HCT116 (cell line): ENCODE results near the gene ESRRB. TPM values are rescaled to one million over a fixed set of nuclear protein-coding genes. Genes with fewer than 3 reads are reported as not detected.

Source experiments
- ATAC-seq: fragments of 200-7000 bp; cut with Tn5 transposase; 2 replicates; pipeline ENCODE4 v1.9.1; 2020; ENCODE audit warnings: mild to moderate bottlenecking, moderate library complexity
- BruUV-seq: library from RNA; stranded (reverse); fragments of 400-500 nt; replicated peaks from 2 replicates; lab custom pipeline; 2021; lab: Mats Ljungman, UMichigan
- CTCF ChIA-PET: fragments of 300-600 bp; sonication (Branson Sonifier 250); formaldehyde crosslinking; loops from one replicate; lab custom pipeline; 2021; ENCODE audit warnings: antibody characterized with exemption; lab: Charles Lee
- POLR2A ChIA-PET: fragments of 300-600, 350-600 bp; sonication (Branson Sonifier 250); formaldehyde crosslinking; loops from one replicate; lab custom pipeline; 2021; ENCODE audit warnings: antibody characterized with exemption; lab: Charles Lee
- RAD21 ChIA-PET, 2 experiments: fragments of 300-600 bp; sonication (Branson Sonifier 250); formaldehyde crosslinking; loops; one replicate each; lab custom pipeline; 2023; ENCODE audit warnings: low total read pairs in 2 of 2; ENCODE audit not compliant: uncharacterized antibody in 2 of 2, unreplicated experiment in 2 of 2, low non-redundant PET in 1 of 2; lab: Charles Lee
- DNase-seq: peaks from one replicate; pipeline ENCODE4 v3.0.0-alpha.2; 2010; ENCODE audit warnings: low read depth, low spot score
- H2AFZ ChIP-seq: fragments of 200-600 bp; shearing (Covaris generic), sonication (generic); 2 replicates; pipeline ENCODE4 v1.6.1; 2017; ENCODE audit warnings: low read depth, mixed run types, mixed read lengths, antibody characterized with exemption, low read length; ENCODE audit not compliant: poor library complexity, severe bottlenecking
- H3K27ac ChIP-seq: 2 replicates; pipeline ENCODE4 v1.5.1; 2012; ENCODE audit warnings: low read depth, low read length
- H3K27me3 ChIP-seq: fragments of 200-600 bp; sonication (generic); 2 replicates; pipeline ENCODE4 v1.6.1; 2016; ENCODE audit warnings: mixed run types, low read length, mixed read lengths; ENCODE audit not compliant: insufficient read depth
- H3K36me3 ChIP-seq, 2 experiments: fragments of 200-500 bp in 1 of 2; fragments of 200-600 bp in 1 of 2; sonication (Bioruptor generic) in 1 of 2; sonication (generic) in 1 of 2; 2 replicates each; pipeline versions ENCODE4 v1.5.1 to v1.6.1; 2014 to 2016; ENCODE audit warnings: low read length in 2 of 2, inconsistent platforms in 1 of 2, mixed read lengths in 1 of 2, mixed run types in 1 of 2; ENCODE audit not compliant: insufficient read depth in 2 of 2, control insufficient read depth in 1 of 2
- H3K4me1 ChIP-seq, 2 experiments: fragments of 200-600 bp in 1 of 2; sonication (generic) in 1 of 2; 2 replicates each; pipeline versions ENCODE4 v1.5.1 to v1.6.1; 2012 to 2017; ENCODE audit warnings: low read length in 2 of 2, inconsistent platforms in 1 of 2, mild to moderate bottlenecking in 1 of 2, mixed read lengths in 1 of 2, mixed run types in 1 of 2, moderate library complexity in 1 of 2; ENCODE audit not compliant: insufficient read depth in 2 of 2, control insufficient read depth in 1 of 2
- H3K4me2 ChIP-seq: fragments of 200-600 bp; sonication (generic); 2 replicates; pipeline ENCODE4 v1.6.1; 2017; ENCODE audit warnings: mixed run types, low read length, mixed read lengths
- H3K4me3 ChIP-seq, 2 experiments: fragments of 200-600 bp in 1 of 2; sonication (generic) in 1 of 2; replicated peaks in 1 of 2; 2 replicates each; pipeline ENCODE4 v1.5.1; 2011 to 2016; ENCODE audit warnings: low read length in 2 of 2, control low read depth in 1 of 2, low read depth in 1 of 2, mild to moderate bottlenecking in 1 of 2, mixed read lengths in 1 of 2, mixed run types in 1 of 2
- H3K79me2 ChIP-seq: fragments of 200-600 bp; sonication (generic); 2 replicates; pipeline ENCODE4 v1.6.1; 2017; ENCODE audit warnings: mild to moderate bottlenecking, mixed run types, low read length, moderate library complexity, mixed read lengths; ENCODE audit not compliant: insufficient read depth
- H3K9ac ChIP-seq: fragments of 200-600 bp; sonication (generic); 2 replicates; pipeline ENCODE4 v1.6.1; 2016; ENCODE audit warnings: low read length, mixed read lengths
- H3K9me2 ChIP-seq: fragments of 200-600 bp; sonication (generic), shearing (Covaris generic); 2 replicates; pipeline ENCODE4 v1.6.1; 2017; ENCODE audit warnings: mixed run types, mild to moderate bottlenecking, moderate library complexity; ENCODE audit not compliant: insufficient read depth
- H3K9me3 ChIP-seq, 2 experiments: fragments of 200-500 bp in 1 of 2; fragments of 200-600 bp in 1 of 2; sonication (Bioruptor generic) in 1 of 2; sonication (generic) in 1 of 2; 2 replicates each; pipeline ENCODE4 v1.6.1; 2014 to 2017; ENCODE audit warnings: low read length in 2 of 2, mixed read lengths in 2 of 2, inconsistent platforms in 1 of 2, low read depth in 1 of 2, mild to moderate bottlenecking in 1 of 2, mixed run types in 1 of 2, moderate library complexity in 1 of 2; ENCODE audit not compliant: control insufficient read depth in 1 of 2, insufficient read depth in 1 of 2
- H4K20me1 ChIP-seq: fragments of 200-600 bp; sonication (generic), shearing (Covaris generic); 2 replicates; pipeline ENCODE4 v1.6.1; 2017; ENCODE audit warnings: mixed run types, mild to moderate bottlenecking, moderate library complexity; ENCODE audit not compliant: insufficient read depth
- ELF1 ChIP-seq: IDR thresholded peaks from 2 replicates; pipeline ENCODE4 v1.6.1; 2012; ENCODE audit warnings: low read depth, borderline replicate concordance
- EZH2phosphoT487 ChIP-seq: fragments of 200-600 bp; IDR thresholded peaks from 2 replicates; pipeline ENCODE4 v1.6.1; 2018; ENCODE audit warnings: antibody characterized with exemption, borderline replicate concordance
- RAD21 ChIP-seq: IDR thresholded peaks from 2 replicates; pipeline ENCODE4 v1.6.1; 2012; ENCODE audit warnings: low read depth, mild to moderate bottlenecking
- YY1 ChIP-seq: IDR thresholded peaks from 2 replicates; pipeline ENCODE4 v1.6.1; 2011; ENCODE audit warnings: low read length, low read depth, moderate library complexity, mild to moderate bottlenecking; ENCODE audit not compliant: insufficient replicate concordance; ENCODE audit errors: extremely low read depth
- ZFX ChIP-seq: fragments of 450-650 bp; IDR thresholded peaks from 2 replicates; pipeline ENCODE4 v1.6.1; 2017
- ZNF274 ChIP-seq: fragments of 200-500 bp; sonication (Bioruptor generic); IDR thresholded peaks from 2 replicates; pipeline ENCODE4 v1.6.1; 2014; ENCODE audit warnings: mild to moderate bottlenecking, low read depth, low read length, inconsistent platforms
- intact Hi-C: fragments of 100-400 bp; cut with micrococcal nuclease; formaldehyde crosslinking; loops from 2 replicates; pipeline ENCODE4 v1.10.0; 2022
- total RNA-seq: library from RNA; stranded (reverse); gene quantifications from one replicate; pipeline ENCODE4 v1.2.1, GENCODE V29; 2021; ENCODE audit not compliant: unreplicated experiment
- TF ChIP-seq, protein P1 (sequence below): IDR thresholded peaks from 2 replicates; pipeline ENCODE4 v1.6.1; 2011; ENCODE audit warnings: mild to moderate bottlenecking, low read length, moderate library complexity; ENCODE audit not compliant: insufficient replicate concordance; ENCODE audit errors: extremely low read depth
- TF ChIP-seq, protein P2 (sequence below): IDR thresholded peaks from 2 replicates; pipeline ENCODE4 v1.6.1; 2012

Gene ESRRB
- total RNA-seq, 1 experiment from 2014 or later: 1.9 TPM

DNA sequence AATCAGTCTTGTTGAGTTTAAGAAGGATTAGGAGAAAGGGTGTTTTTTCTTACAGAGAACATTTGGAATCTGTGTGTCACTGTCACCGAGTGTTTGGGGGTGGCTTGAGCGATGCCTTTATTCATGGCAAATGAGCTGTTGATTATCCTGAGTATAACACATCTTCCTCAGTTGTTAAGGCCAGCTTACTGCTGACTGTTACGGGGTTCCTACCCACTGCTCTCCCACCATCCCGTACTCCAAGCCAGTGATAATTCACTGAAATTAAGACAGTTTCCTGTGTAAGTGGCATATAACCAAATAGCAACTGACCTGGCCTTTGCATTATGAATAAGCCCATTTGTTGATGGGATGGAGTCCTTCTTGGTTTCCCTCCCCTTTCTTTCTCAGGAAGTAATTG is 9.5 kb downstream of the ESRRB start:
- ATAC-seq (no peak), DNase-seq (no peak)
- H3K79me2 ChIP-seq: no peaks in the 10 kb centered on the region
- POLR2A ChIA-PET: no interaction called here
- H3K9me3 ChIP-seq: no peaks in the 10 kb centered on the region
- intact Hi-C loops: loop anchor here (5.0 kb wide), 2 partner anchors 262 to 398 kb away; partner anchors contain the start of gene IFT43
- peaks cover 0 to 3% of the 10 kb centered on the region in 2 experiments; a peak in 1 of 4 replicates for H3K4me1 ChIP-seq
- H3K9ac ChIP-seq: no peak overlapping the region
- CTCF ChIA-PET: interaction anchor here (1.5 kb wide), 1 partner anchor 333 kb away, joined by 3 read pairs; no protein-coding TSS in a partner anchor
- no peak overlapping the region for H2AFZ ChIP-seq
- H3K4me2 ChIP-seq: no peak overlapping the region
- no peaks in the 10 kb centered on the region for H3K9me2 ChIP-seq
- no peak overlapping the region for H3K4me3 ChIP-seq
- RAD21 ChIA-PET: no interaction called here
- no peaks in the 10 kb centered on the region for H3K36me3 ChIP-seq
- BruUV-seq: no TSS peak
- TF ChIP-seq ZNF274 (no peak), ELF1 (no peak), EZH2phosphoT487 (no peak), ZFX (no peak), RAD21 (no peak), YY1 (no peak)
- TF ChIP-seq, protein P1, sequence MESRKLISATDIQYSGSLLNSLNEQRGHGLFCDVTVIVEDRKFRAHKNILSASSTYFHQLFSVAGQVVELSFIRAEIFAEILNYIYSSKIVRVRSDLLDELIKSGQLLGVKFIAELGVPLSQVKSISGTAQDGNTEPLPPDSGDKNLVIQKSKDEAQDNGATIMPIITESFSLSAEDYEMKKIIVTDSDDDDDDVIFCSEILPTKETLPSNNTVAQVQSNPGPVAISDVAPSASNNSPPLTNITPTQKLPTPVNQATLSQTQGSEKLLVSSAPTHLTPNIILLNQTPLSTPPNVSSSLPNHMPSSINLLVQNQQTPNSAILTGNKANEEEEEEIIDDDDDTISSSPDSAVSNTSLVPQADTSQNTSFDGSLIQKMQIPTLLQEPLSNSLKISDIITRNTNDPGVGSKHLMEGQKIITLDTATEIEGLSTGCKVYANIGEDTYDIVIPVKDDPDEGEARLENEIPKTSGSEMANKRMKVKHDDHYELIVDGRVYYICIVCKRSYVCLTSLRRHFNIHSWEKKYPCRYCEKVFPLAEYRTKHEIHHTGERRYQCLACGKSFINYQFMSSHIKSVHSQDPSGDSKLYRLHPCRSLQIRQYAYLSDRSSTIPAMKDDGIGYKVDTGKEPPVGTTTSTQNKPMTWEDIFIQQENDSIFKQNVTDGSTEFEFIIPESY: no peak
- TF ChIP-seq, protein P2, sequence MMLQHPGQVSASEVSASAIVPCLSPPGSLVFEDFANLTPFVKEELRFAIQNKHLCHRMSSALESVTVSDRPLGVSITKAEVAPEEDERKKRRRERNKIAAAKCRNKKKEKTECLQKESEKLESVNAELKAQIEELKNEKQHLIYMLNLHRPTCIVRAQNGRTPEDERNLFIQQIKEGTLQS: no peak
- peaks cover 56% of the 10 kb centered on the region for H3K27me3 ChIP-seq
- no peak overlapping the region for H3K27ac ChIP-seq
- H4K20me1 ChIP-seq: no peaks in the 10 kb centered on the region
